ENCODE measurements around the gene SYNRG.

DNA sequence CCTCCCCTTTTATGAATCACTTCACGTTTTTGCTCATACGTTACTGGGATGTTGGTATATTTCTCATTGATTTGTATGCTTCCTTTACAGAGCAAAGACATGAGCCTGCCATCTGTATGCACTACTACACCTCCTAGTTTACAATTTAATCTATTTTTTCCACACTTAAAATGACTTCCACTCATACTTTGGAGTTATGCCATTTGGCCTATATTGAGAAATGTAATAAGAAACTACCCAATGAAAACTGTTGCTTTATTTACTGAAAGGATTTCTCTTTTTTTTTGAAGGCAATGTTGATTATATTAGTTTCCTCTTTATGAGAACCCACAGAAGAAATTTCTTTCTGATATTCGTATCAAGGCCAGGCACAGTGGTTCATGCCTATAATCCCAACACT lies 76.5 kb downstream of the SYNRG start:
- TF ChIP-seq IRF2 (CRISPR knock-in tag; IDR thresholded peaks at IDR 0.05), result no peak
- no peak for TF ChIP-seq TBX3 (IDR thresholded peaks at IDR 0.05; ENCODE audit: borderline replicate concordance)
- TF ChIP-seq, protein P1, sequence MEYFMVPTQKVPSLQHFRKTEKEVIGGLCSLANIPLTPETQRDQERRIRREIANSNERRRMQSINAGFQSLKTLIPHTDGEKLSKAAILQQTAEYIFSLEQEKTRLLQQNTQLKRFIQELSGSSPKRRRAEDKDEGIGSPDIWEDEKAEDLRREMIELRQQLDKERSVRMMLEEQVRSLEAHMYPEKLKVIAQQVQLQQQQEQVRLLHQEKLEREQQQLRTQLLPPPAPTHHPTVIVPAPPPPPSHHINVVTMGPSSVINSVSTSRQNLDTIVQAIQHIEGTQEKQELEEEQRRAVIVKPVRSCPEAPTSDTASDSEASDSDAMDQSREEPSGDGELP (IDR thresholded peaks at IDR 0.05; ENCODE audit: borderline replicate concordance, low read depth), result no peak
- TF ChIP-seq, protein P2, sequence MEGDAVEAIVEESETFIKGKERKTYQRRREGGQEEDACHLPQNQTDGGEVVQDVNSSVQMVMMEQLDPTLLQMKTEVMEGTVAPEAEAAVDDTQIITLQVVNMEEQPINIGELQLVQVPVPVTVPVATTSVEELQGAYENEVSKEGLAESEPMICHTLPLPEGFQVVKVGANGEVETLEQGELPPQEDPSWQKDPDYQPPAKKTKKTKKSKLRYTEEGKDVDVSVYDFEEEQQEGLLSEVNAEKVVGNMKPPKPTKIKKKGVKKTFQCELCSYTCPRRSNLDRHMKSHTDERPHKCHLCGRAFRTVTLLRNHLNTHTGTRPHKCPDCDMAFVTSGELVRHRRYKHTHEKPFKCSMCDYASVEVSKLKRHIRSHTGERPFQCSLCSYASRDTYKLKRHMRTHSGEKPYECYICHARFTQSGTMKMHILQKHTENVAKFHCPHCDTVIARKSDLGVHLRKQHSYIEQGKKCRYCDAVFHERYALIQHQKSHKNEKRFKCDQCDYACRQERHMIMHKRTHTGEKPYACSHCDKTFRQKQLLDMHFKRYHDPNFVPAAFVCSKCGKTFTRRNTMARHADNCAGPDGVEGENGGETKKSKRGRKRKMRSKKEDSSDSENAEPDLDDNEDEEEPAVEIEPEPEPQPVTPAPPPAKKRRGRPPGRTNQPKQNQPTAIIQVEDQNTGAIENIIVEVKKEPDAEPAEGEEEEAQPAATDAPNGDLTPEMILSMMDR (CRISPR knock-in tag; IDR thresholded peaks at IDR 0.05), result no peak
- no peak for TF ChIP-seq EHMT2 (IDR thresholded peaks at IDR 0.05; ENCODE audit: borderline replicate concordance, low read depth, low read length)
- TF ChIP-seq, protein P3, sequence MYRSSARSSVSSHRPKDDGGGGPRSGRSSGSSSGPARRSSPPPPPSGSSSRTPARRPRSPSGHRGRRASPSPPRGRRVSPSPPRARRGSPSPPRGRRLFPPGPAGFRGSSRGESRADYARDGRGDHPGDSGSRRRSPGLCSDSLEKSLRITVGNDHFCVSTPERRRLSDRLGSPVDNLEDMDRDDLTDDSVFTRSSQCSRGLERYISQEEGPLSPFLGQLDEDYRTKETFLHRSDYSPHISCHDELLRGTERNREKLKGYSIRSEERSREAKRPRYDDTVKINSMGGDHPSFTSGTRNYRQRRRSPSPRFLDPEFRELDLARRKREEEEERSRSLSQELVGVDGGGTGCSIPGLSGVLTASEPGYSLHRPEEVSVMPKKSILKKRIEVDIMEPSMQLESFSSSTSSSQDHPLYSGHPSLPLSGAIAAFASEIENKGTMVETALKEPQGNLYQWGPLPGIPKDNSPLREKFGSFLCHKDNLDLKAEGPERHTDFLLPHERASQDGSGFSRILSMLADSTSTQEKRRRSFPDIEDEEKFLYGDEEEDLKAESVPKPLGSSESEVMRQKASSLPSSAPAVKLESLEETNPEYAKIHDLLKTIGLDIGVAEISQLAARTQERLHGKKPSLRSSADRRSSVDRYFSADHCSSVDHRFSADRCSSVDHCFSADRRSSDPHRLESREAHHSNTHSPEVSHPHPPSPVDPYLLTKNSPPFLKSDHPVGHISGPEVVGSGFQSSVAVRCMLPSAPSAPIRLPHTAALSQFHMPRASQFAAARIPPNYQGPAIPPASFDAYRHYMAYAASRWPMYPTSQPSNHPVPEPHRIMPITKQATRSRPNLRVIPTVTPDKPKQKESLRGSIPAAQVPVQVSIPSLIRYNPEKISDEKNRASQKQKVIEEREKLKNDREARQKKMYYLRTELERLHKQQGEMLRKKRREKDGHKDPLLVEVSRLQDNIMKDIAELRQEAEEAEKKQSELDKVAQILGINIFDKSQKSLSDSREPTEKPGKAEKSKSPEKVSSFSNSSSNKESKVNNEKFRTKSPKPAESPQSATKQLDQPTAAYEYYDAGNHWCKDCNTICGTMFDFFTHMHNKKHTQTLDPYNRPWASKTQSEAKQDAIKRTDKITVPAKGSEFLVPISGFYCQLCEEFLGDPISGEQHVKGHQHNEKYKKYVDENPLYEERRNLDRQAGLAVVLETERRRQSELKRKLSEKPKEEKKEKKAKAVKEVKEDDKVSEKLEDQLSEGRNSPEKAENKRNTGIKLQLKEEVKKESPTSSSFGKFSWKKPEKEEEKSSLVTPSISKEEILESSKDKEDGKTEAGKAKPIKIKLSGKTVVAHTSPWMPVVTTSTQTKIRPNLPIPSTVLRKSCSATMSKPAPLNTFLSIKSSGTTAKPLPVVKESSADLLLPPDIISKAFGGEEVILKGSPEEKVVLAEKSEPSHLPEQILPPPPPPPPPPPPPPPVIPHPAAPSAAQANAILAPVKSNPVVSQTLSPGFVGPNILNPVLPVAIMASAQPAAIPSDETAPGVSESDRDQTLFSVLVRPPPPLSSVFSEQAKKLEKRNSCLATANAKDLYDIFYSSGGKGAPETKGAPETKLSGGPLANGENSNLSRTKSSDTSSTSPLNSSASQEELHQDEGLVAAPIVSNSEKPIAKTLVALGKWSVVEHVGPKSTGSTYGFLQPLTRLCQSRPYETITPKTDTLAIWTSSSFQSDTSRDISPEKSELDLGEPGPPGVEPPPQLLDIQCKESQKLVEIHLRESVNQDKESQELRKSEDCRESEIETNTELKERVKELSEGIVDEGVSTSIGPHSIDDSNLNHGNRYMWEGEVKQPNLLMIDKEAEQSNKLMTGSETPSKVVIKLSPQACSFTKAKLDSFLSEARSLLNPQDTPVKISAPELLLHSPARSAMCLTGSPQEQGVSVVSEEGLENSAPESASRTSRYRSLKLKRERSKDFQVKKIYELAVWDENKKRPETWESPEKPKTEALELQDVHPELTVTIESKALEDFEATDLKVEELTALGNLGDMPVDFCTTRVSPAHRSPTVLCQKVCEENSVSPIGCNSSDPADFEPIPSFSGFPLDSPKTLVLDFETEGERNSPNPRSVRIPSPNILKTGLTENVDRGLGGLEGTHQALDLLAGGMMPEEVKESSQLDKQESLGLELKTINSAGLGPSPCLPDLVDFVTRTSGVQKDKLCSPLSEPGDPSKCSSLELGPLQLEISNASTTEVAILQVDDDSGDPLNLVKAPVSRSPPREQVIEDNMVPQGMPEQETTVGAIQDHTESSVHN (CRISPR knock-in tag; IDR thresholded peaks at IDR 0.05), result no peak

Data from HepG2 (cell line).